HT1080 (cell line): ENCODE data around the gene DNAJB13. TPM values are rescaled to one million over a fixed set of nuclear protein-coding genes. Genes with fewer than 3 reads are reported as not detected.
A peak's percentile ranks its signal among the peaks of the same experiment; 100 is the strongest.
"Not testable (repeated sequence)": the region's sequence is repeated elsewhere in the genome, so short reads cannot be mapped to it uniquely, and the experiment has no call there.

Source experiments
- DNase-seq: peaks from one replicate; pipeline ENCODE4 v3.0.0-alpha.2; 2015; ENCODE audit warnings: low read depth
- polyA plus RNA-seq, 2 experiments: library from polyadenylated mRNA; depleted of rRNA; stranded (reverse); fragments of >200 nt; gene quantifications; 2 replicates each; pipeline ENCODE4 v1.2.3, GENCODE V29; 2015
- total RNA-seq: library from RNA; depleted of rRNA; stranded (reverse); fragments of >200 nt; shearing (Covaris generic); gene quantifications from 2 replicates; pipeline ENCODE4 v1.2.3, GENCODE V29; 2014; rRNA removed

DNAJB13 gene, protein sequence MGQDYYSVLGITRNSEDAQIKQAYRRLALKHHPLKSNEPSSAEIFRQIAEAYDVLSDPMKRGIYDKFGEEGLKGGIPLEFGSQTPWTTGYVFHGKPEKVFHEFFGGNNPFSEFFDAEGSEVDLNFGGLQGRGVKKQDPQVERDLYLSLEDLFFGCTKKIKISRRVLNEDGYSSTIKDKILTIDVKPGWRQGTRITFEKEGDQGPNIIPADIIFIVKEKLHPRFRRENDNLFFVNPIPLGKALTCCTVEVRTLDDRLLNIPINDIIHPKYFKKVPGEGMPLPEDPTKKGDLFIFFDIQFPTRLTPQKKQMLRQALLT
- total RNA-seq: 0.07 and 0.13 TPM in 2 replicates
- not detected in 2 replicates for polyA plus RNA-seq (2015; cell fraction: cytosol; rRNA removed)
- polyA plus RNA-seq (2015; cell fraction: nucleus; rRNA removed): 0.38 and 0.83 TPM in 2 replicates

DNA sequence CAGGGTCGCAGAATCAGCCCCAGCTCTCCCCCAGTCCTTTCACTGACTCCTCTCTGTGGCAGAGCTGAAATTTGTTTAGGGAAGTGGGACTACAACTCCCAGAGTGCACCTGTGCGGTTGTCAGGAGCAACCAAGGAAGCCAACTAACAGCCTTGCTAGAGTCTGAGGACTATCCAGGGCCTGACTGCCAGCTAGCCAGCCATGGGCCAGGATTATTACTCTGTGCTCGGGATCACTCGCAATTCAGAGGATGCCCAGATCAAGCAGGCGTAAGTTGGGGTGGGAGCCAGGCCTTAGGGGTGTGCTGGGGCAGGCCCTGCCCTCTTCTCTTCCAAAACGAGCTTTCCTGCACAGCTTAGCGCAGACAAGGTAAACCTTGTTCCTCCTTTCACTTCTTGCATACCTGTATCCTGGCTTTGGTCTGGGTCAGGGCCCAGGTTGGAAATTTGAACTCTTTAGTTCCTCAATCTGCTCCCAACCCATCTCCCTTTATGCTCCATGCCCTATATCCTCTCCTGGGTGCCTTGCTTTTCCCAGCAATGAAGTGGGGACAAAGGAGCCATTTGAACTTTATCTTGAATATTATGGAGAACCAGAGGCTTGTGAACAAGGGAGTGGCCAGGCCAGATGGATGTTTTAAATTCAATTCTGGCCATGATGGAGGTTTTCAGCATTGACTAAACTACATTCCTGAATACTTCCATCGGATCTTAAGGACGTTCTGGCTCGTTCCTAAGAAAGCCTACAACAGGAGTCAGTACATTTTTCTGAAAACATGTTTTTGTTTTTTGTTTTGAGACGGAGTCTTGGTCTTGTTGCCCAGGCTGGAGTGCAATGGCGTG lies at the start of gene DNAJB13:
TSS of gene DNAJB13 (plus strand) at position 158 of the 842 bp plus-strand sequence. CDS start at position 202, 44 bp downstream.
- DNase-seq: peak; percentile 42

- DNase-seq: no peak
Measured at GRCh38 chr11:73902303-73902702, 48.5 kb upstream of the DNAJB13 start.

- DNase-seq: peak; percentile 78
Measured at GRCh38 chr11:73907191-73907590, 43.6 kb upstream of the DNAJB13 start.

- no peak for DNase-seq
Measured at GRCh38 chr11:73912026-73912425, 38.8 kb upstream of the DNAJB13 start.

DNA sequence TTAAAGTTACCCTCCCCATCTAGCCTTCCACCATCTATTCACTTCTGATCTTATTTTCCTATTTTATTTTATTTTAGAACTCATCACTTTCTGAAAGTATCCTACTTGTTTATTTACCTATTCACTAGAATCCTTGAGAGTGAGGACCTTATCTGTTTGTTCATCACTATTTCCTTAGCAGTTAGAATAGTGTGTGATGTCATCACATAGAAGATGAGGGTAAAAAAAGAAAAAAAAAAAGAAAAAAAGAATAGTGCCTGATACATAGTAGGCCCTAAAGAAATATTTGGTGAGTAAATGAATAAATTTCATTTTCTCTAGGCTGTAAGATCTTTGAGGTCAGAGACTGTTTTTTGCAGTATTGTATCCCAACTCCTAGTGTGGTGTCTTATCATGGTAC lies 37.4 kb upstream of the DNAJB13 start:
- DNase-seq: no peak

GRCh38 chr11:73914284-73914683 lies 36.5 kb upstream of the DNAJB13 start:
- no peak for DNase-seq

DNA sequence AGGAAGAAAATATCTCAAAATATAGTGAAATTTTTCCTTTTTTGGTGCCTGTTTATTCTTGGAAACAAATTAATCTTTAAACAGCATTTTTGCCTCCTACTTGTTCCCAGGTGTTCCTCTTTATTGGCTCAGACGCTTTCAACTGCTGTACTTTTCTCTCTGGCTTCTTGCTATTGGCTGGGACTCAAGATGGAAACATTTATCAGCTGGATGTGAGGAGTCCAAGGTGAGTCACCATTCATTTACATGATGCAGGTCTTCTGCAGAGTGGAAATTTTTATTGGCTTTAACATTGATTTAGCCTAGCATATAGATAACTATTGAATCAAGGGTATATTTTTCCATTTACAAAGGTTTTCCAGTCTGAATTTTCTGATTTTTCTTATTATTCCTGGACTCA lies 34.4 kb upstream of the DNAJB13 start:
- DNase-seq: peak; percentile 6

GRCh38 chr11:73921180-73921579 lies 29.6 kb upstream of the DNAJB13 start:
- DNase-seq: no peak

- DNase-seq: no peak
Measured at GRCh38 chr11:73929388-73929787, 21.4 kb upstream of the DNAJB13 start.

GRCh38 chr11:73931039-73931645 lies 19.7 kb upstream of the DNAJB13 start:
- DNase-seq: peak; percentile 71

- DNase-seq: no peak
Measured at GRCh38 chr11:73931951-73932350, 18.9 kb upstream of the DNAJB13 start.

DNA sequence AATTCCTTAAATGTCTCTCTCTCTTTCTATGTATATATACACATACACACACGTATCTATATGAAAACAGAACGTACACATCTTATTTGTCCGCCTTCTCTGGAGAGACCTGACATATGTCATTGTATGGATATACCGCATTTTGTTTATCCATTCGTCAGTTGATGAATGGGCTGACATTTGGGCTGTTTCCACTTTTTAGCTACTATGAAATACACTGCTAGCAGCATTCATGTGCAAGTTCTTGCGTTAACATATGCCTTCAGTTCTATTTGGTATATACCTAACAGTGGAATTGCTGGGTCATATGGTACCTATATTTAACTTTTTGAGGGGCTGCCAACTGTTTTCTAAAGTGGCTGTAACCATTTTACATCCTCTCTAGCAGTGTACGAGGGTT lies 18.0 kb upstream of the DNAJB13 start:
- no peak for DNase-seq

- DNase-seq: not testable (repeated sequence)
Measured at GRCh38 chr11:73936047-73936446, 14.8 kb upstream of the DNAJB13 start.

GRCh38 chr11:73939096-73939495 lies 11.7 kb upstream of the DNAJB13 start:
- peak; percentile 64 for DNase-seq

DNA sequence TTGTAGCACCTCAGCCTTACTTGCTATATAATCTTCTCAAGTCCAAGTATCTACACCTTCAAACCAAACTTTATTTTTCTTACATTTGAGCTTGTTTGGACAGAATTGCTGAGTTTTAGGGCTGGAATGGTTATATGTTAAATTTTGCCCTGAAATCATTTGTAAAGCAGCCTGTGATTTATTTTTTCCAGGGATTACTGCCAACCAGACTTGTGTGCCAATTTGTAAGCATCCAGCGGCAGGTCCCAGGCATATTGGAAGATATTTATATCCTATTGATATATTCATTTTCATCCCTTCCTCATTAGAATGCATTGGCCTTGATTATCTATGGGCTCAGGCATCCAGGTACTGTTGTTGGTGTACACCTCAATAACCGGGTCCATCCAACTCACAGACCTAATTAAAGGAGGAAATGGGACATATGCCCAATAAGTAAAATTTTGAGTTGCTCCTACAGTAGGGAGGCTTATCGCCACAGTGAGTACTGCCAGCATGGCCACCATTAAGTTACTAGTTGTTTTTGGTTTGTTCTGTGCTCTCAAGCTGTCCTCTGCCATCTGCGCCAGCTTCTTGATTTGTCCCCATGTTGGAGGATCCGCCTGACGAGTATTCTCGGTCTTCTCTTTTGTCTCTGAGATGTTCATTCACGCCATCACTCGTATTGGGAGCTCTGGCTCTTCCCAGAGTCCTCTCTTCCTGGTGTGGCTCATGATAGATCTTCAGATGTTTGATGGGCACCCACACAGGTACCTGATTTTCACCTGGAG lies 9.8 kb upstream of the DNAJB13 start:
- DNase-seq: no peak

- no peak for DNase-seq
Measured at GRCh38 chr11:73942010-73942409, 8.8 kb upstream of the DNAJB13 start.

- DNase-seq: no peak
Measured at GRCh38 chr11:73944085-73944484, 6.7 kb upstream of the DNAJB13 start.

DNA sequence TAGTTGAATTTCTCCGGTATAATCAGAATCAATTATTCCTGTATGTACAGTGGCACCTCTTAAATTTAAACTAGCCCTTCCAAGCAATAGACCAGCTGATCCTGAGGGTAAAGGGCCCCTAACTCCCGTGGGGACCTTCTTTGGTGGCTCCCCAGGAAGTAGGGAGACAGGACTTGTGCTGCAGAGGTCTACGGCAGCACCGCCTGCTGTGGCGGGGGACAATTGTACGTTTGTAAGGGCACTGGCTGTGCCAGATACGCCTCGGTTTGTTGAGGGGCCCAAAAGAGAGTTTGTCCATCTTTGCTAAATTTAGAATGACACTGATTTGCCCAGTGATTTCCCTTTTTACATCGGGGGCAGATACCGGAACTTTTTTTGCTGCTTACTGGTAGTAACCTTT lies 5.9 kb upstream of the DNAJB13 start:
- DNase-seq: no peak

- DNase-seq: no peak
Measured at GRCh38 chr11:73945396-73945795, 5.4 kb upstream of the DNAJB13 start.

DNA sequence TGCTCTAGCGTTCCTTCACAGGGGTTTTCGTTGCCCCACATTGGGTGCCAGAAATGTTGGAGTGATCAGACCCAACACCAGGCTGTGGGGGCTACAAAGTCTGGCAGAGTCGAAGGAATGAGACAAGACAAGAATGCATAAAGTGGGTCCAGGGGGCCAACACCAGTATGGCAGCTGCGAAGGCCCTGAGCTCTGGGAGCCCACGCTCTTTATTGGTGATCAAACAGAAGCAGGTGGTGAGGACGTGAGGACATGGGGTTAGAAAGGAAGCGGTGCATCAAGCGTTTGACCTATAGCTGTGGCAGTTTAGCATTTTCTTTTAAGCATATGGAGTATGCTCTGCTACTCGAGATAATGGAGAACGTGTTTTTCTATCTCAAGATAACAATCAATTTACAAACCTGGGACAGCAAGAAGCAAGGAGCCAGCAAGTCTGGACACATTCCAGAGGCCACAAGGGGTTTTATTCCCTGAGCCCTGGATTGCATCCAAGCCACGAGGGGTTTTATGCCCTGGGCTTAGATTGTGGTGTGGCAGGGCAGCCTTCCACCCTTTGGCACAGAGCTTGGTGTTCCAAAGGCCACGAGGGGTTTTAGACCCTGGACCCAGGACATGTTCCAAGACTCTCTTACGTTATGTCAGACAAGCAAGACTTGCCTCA lies 3.9 kb upstream of the DNAJB13 start:
- DNase-seq: no peak

DNA sequence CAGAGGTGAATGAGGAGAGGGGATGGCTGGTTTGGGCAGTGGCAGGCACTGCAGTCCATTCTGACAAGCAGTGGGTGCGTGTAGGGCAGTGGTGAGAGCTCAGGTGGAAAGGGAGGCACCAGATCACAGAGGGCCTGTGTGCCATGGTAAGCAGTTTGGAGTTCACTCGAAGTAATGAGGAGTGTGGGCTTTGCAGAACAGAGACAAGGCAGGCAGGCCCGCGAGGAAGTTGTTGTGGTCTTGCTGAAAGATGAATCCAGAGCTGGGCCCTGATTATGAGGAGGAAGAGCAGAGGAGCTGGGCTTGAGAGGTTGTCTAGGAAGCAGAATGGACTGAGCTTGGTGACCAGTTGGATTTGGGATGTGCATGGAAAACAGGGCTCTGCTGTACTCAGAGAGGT lies 1.6 kb upstream of the DNAJB13 start:
- DNase-seq: no peak
